GM12878 (cell line): ENCODE results near the gene PHACTR3.

Source experiments
- BRCA1 ChIP-seq: IDR thresholded peaks from 2 replicates; pipeline ENCODE4 v1.6.1; 2011; ENCODE audit warnings: low read depth, low read length, improper control_type of control experiment
- CEBPB ChIP-seq, 2 experiments: fragments of 150-350 bp in 1 of 2; IDR thresholded peaks; 2 replicates each; pipeline ENCODE4 v1.6.1; 2012 to 2014; ENCODE audit warnings: low read depth in 2 of 2, low read length in 2 of 2, borderline replicate concordance in 1 of 2, inconsistent platforms in 1 of 2
- CTCF ChIP-seq, 3 experiments: IDR thresholded peaks in 2 of 3; conservative IDR thresholded peaks in 1 of 3; 2 replicates each; pipeline ENCODE4 v1.5.1; 2011; ENCODE audit warnings: low read depth in 3 of 3, low read length in 3 of 3, mild to moderate bottlenecking in 3 of 3, control low read depth in 2 of 3, moderate library complexity in 2 of 3, inconsistent platforms in 1 of 3, mixed read lengths in 1 of 3; ENCODE audit not compliant: control insufficient read depth in 2 of 3, insufficient read depth in 1 of 3; ENCODE audit errors: extremely low read depth in 1 of 3
- MYB ChIP-seq: fragments of 150-350 bp; IDR thresholded peaks from 2 replicates; pipeline ENCODE4 v1.6.1; 2014; ENCODE audit warnings: mild to moderate bottlenecking, low read depth, low read length, borderline replicate concordance
- POLR2A ChIP-seq: IDR thresholded peaks from 2 replicates; pipeline ENCODE4 v1.6.1; 2011; ENCODE audit warnings: low read depth, mild to moderate bottlenecking, low read length
- TAF1 ChIP-seq: IDR thresholded peaks from 2 replicates; pipeline ENCODE4 v1.6.1; 2011; ENCODE audit warnings: mild to moderate bottlenecking, low read depth, low read length, borderline replicate concordance

GRCh38 chr20:59574308-59574707 is 30.0 kb upstream of the PHACTR3 start:
- TF ChIP-seq POLR2A (no peak), BRCA1 (no peak), CEBPB (IDR thresholded peaks at IDR 0.05; ENCODE audit: borderline replicate concordance in 1 of 2, low read depth in 2 of 2, low read length in 2 of 2) (no peak), CTCF (IDR thresholded peaks at IDR 0.05 in 2 of 3, conservative IDR thresholded peaks at IDR 0.05 in 1 of 3; ENCODE audit: control insufficient read depth in 2 of 3, extremely low read depth in 1 of 3, insufficient read depth in 1 of 3, low read depth in 3 of 3, low read length in 3 of 3) (no peak), TAF1 (no peak), MYB (no peak)
